Common myeloid progenitor, CD34-positive (primary cell): Measurements from ENCODE around the gene SNRPD3.

ENCODE experiments used
- CTCF ChIA-PET: fragments of 350-600 bp; sonication (Branson Sonifier 250); formaldehyde crosslinking; loops from one replicate; lab custom pipeline; 2021; ENCODE audit warnings: antibody characterized with exemption; lab: Charles Lee
- POLR2A ChIA-PET: fragments of 350-600 bp; sonication (Branson Sonifier 250); formaldehyde crosslinking; loops from one replicate; lab custom pipeline; 2021; ENCODE audit warnings: antibody characterized with exemption; lab: Charles Lee
- DNase-seq, 3 donors: peaks; one replicate each; pipeline versions ENCODE4 v3.0.0 to v3.0.0-alpha.2; 2013
- H3K27ac ChIP-seq, 2 experiments: 1 replicate in 1 of 2; 2 replicates in 1 of 2; pipeline ENCODE4 v1.7.0; 2013; ENCODE audit warnings: inconsistent platforms in 2 of 2, low read length in 2 of 2, mild to moderate bottlenecking in 2 of 2, low read depth in 1 of 2, moderate library complexity in 1 of 2; ENCODE audit not compliant: severe bottlenecking in 2 of 2, insufficient read depth in 1 of 2, poor library complexity in 1 of 2
- H3K27me3 ChIP-seq, 5 experiments: replicated peaks in 2 of 5; 1 replicate in 3 of 5; 2 replicates in 2 of 5; pipeline versions ENCODE4 v1.6.1 to v1.7.0; 2013; ENCODE audit warnings: low read length in 4 of 5, mild to moderate bottlenecking in 2 of 5, moderate library complexity in 2 of 5, inconsistent platforms in 1 of 5; ENCODE audit not compliant: insufficient read depth in 5 of 5, control insufficient read depth in 4 of 5
- H3K36me3 ChIP-seq, 4 experiments: 1 replicate in 2 of 4; 2 replicates in 2 of 4; pipeline versions ENCODE4 v1.6.1 to v1.7.0; 2013; ENCODE audit warnings: low read length in 3 of 4, control low read depth in 1 of 4, mild to moderate bottlenecking in 1 of 4; ENCODE audit not compliant: control insufficient read depth in 4 of 4, insufficient read depth in 4 of 4
- H3K4me1 ChIP-seq, 4 experiments: 1 replicate in 3 of 4; 2 replicates in 1 of 4; pipeline versions ENCODE4 v1.6.1 to v1.7.1; 2013; ENCODE audit warnings: low read length in 3 of 4, mild to moderate bottlenecking in 3 of 4, control low read depth in 1 of 4, inconsistent platforms in 1 of 4, moderate library complexity in 1 of 4; ENCODE audit not compliant: control insufficient read depth in 4 of 4, insufficient read depth in 4 of 4; ENCODE audit errors: control extremely low read depth in 1 of 4
- H3K4me3 ChIP-seq, 7 experiments: 1 replicate in 4 of 7; 2 replicates in 3 of 7; pipeline versions ENCODE4 v1.5.1 to v1.7.0; 2013; ENCODE audit warnings: mild to moderate bottlenecking in 7 of 7, low read length in 6 of 7, moderate library complexity in 6 of 7, inconsistent platforms in 2 of 7, low read depth in 2 of 7, control low read depth in 1 of 7; ENCODE audit not compliant: insufficient read depth in 4 of 7, control insufficient read depth in 1 of 7; ENCODE audit errors: extremely low read depth in 1 of 7
- H3K9me3 ChIP-seq, 5 experiments: 1 replicate in 4 of 5; 2 replicates in 1 of 5; pipeline versions ENCODE4 v1.6.1 to v1.7.1; 2013; ENCODE audit warnings: low read length in 4 of 5, mild to moderate bottlenecking in 2 of 5, inconsistent platforms in 1 of 5, low read depth in 1 of 5, moderate library complexity in 1 of 5; ENCODE audit not compliant: control insufficient read depth in 4 of 5, insufficient read depth in 2 of 5; ENCODE audit errors: control extremely low read depth in 1 of 5
- WGBS: methylation state at CpG from one replicate; pipeline ENCODE4 v1.1.5; 2013; ENCODE audit not compliant: insufficient coverage; 5-methylcytosine and 5-hydroxymethylcytosine counted together

The SNRPD3 gene

DNA sequence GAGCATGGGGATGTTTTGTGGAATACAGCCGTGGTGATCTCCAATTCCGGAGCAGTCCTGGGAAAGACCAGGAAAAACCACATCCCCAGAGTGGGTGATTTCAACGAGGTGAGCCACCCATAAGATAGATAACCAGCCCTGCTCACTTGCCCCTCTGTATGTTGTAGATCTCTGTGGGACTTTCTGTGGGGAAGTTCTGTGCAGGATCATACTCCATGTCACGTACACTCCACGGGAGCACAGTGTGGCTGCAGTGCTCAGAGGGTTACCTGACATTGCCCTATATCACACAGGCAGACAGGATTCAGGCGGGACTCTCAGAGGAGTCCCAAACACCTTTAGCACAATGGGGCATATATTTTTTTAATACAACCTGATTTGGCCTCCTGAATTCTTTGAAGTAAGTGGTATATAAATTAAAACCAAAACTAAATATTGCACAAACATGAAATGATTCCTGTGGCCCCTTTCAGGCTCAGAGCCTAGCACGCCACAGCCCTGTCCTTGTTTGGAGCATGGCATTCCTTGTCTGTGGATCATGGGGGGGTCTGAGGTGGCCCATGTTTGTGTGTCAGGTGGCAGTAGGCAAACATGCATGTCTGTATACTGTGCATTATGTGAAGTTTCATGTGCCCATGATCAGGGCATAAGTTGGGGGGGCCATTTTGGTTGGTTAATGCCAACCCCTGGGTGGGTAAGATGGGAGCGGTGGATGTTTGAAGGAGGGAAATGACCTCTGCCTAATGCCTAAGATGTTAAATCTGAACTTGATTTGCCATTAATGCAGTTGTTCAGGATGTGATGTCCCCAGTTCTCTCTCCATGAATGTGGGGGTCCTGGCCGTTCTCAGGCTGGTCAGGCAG is 42.2 kb upstream of the SNRPD3 start:
- DNase-seq = no peak
- ChIA-PET CTCF (interaction anchor here (0.9 to 3.1 kb wide), 7 partner anchors 10 to 191 kb away, joined by 3 to 18 read pairs (median 5); no protein-coding TSS in a partner anchor), POLR2A (no interaction called here)
- no peak overlapping the region for H3K4me3 ChIP-seq
- peaks cover 28 to 73% (median 53%) of the 10 kb centered on the region in 4 experiments for H3K4me1 ChIP-seq
- no peaks in the 10 kb centered on the region for H3K9me3 ChIP-seq
- no peak overlapping the region for H3K27ac ChIP-seq
- no peaks in the 10 kb centered on the region for H3K36me3 ChIP-seq
- WGBS = 98% methylated on average over 5 of the region's 9 CpGs
- H3K27me3 ChIP-seq = no peaks in the 10 kb centered on the region

DNA sequence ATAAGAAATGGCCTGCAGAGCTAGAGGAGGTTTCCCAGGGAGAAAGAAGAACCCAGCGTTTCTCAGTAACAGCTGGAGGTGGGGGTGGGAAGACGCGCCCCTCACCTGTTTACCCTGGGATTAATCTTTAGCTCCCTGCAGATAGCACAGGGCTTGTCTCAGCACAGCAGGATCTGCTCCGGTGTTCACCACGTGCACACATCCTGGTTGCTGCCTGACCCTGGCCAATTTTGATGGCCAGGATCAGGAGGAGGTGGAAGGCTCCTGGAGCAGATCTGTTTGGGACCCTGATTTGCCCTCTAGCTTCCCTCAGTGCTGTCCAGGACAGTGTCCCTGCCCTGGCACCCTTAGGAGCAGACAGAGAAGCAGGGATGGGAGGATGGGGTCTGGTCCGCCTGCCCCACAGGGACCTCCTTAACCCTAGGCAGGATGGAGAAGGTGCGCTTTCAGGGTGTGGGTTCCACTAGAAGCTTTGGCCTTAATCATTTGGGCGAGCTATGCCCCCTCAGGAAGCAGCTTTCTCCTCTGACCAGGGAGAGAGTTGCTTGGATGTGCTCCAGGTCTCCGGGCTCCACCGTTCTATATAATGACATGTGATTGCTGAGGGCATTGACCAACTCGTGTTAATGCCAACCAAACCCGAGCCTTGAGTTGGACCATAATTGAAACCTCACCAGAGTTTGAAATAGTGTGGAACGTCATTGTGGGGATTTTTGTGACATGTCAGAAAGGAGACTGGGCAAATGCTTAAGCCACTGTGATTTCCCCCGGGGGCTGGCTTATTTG is 41.4 kb upstream of the SNRPD3 start:
- peak in 1 of 3 donors; percentile 17 for DNase-seq
- no peak overlapping the region for H3K27ac ChIP-seq
- H3K4me1 ChIP-seq = peaks cover 32 to 76% (median 58%) of the 10 kb centered on the region in 4 experiments
- 65% methylated on average over 12 of the region's 14 CpGs for WGBS
- no peaks in the 10 kb centered on the region for H3K27me3 ChIP-seq
- POLR2A ChIA-PET = no interaction called here
- CTCF ChIA-PET = interaction anchor here (0.9 to 3.1 kb wide), 6 partner anchors 8 to 192 kb away, joined by 3 to 18 read pairs (median 4); no protein-coding TSS in a partner anchor
- H3K9me3 ChIP-seq = no peaks in the 10 kb centered on the region
- no peak overlapping the region for H3K4me3 ChIP-seq
- no peaks in the 10 kb centered on the region for H3K36me3 ChIP-seq

DNA sequence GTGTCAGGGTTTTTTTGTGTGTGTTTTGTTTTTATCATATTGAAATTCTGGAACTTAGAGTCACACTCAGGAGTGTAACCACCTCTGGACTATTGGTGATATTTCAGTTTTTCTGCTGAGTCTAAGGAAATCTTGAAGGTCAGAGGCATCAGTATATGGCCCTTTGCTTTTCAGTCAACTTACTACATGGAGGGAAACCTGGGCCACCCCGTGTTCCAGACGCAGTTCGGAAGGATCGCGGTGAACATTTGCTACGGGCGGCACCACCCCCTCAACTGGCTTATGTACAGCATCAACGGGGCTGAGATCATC is 40.8 kb upstream of the SNRPD3 start:
- WGBS = 92% methylated on average over 8 of the region's 8 CpGs
- no peak overlapping the region for H3K4me3 ChIP-seq
- no peaks in the 10 kb centered on the region for H3K36me3 ChIP-seq
- CTCF ChIA-PET = interaction anchor here (0.9 to 3.1 kb wide), 6 partner anchors 8 to 93 kb away, joined by 3 to 18 read pairs (median 4); no protein-coding TSS in a partner anchor
- peaks cover 30 to 76% (median 59%) of the 10 kb centered on the region in 4 experiments for H3K4me1 ChIP-seq
- H3K9me3 ChIP-seq = no peaks in the 10 kb centered on the region
- no peak overlapping the region for H3K27ac ChIP-seq
- no peaks in the 10 kb centered on the region for H3K27me3 ChIP-seq
- no peak for DNase-seq
- POLR2A ChIA-PET = no interaction called here

DNA sequence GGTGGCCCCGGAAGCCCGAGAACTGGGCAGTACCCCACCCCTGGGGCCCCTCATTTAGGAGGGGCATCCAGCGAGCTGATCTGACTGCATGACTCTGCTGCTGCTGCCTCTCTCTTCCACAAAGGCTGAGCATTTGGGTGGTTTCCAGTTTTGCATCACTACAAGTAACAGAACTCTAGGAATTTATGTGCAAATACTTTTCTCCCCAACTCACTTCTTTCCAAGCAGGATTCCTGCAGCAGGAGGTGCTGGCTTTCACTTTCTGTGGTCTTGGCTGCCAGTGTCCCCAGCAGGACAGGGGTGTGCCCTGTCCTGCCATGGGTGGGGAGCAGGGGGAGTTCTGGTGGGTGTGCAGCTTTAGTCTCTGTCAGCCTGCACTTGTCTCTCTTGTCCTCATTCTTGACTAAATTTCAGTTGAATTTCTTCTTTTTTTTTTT is 39.5 kb upstream of the SNRPD3 start:
- DNase-seq = peak in 2 of 3 donors; percentile 85 to 89
- H3K27me3 ChIP-seq = no peaks in the 10 kb centered on the region
- H3K27ac ChIP-seq = no peak overlapping the region
- no peaks in the 10 kb centered on the region for H3K9me3 ChIP-seq
- 5% methylated on average over 3 of the region's 3 CpGs for WGBS
- H3K4me1 ChIP-seq = peaks cover 22 to 67% (median 49%) of the 10 kb centered on the region in 4 experiments
- POLR2A ChIA-PET = interaction anchor here (1.0 kb wide), 1 partner anchor 22 kb away, joined by 3 read pairs; no protein-coding TSS in a partner anchor
- CTCF ChIA-PET = interaction anchor here (1.0 to 3.1 kb wide), 4 partner anchors 10 to 89 kb away, joined by 3 to 18 read pairs (median 5); partner anchors contain the start of gene ADORA2A
- no peak overlapping the region for H3K4me3 ChIP-seq
- H3K36me3 ChIP-seq = no peaks in the 10 kb centered on the region

DNA sequence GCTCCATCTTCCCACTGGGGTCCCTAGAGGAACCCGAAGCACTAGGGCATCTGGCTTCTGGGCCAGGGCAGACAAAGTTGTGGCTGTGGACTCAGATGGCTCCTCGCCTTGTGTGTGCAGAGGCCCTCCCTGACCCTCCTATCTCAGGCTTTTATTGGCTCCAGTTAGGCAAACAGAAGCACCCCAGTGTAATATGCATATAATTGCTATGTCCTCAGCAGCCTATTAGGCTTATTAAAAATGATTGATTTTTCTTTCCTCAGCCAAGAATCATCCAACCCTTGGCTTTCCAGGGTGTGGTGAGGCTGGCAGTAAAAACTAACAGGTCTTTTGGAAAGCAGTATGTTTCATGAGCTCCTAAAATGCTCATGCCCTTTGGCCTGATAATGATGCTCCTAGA is 38.4 kb upstream of the SNRPD3 start:
- Histone ChIP-seq H3K27ac (no peak overlapping the region), H3K36me3 (no peaks in the 10 kb centered on the region), H3K4me1 (peaks cover 15 to 67% (median 48%) of the 10 kb centered on the region in 4 experiments), H3K4me3 (no peak overlapping the region), H3K9me3 (no peaks in the 10 kb centered on the region), H3K27me3 (no peaks in the 10 kb centered on the region)
- WGBS = 100% methylated on average over 2 of the region's 2 CpGs
- POLR2A ChIA-PET = interaction anchor here (0.7 to 1.1 kb wide), 2 partner anchors 84 to 175 kb away, joined by 3 read pairs; no protein-coding TSS in a partner anchor
- no peak for DNase-seq
- CTCF ChIA-PET = interaction anchor here (0.7 to 1.9 kb wide), 8 partner anchors 10 to 192 kb away, joined by 3 to 6 read pairs (median 4); partner anchors contain the start of gene ADORA2A

DNA sequence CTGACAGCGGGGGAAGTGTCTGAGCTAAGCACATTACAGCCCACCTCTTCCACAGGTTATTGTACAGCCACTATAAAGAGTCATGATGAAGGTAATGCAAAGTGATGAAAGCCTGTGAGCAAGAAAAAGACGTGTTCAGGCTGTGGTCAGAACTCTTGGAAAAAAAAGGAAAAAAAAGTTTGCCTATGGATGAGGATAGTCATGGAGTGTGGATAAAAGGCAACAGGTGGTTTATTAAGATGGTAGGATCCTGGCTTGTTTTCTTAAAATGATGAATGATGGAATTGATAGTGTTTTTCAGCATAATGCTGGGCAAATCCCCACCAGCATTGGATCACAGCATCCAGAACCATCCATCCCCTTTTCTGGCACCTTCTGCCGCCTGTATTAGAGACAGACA is 37.6 kb upstream of the SNRPD3 start:
- no peak for DNase-seq
- CTCF ChIA-PET = interaction anchor here (0.7 to 1.7 kb wide), 9 partner anchors 12 to 192 kb away, joined by 3 to 7 read pairs (median 3); no protein-coding TSS in a partner anchor
- POLR2A ChIA-PET = interaction anchor here (0.7 to 1.1 kb wide), 2 partner anchors 85 to 176 kb away, joined by 3 read pairs; no protein-coding TSS in a partner anchor
- H3K27ac ChIP-seq = no peak overlapping the region
- H3K4me1 ChIP-seq = peaks cover 9 to 61% (median 44%) of the 10 kb centered on the region in 4 experiments
- H3K36me3 ChIP-seq = no peaks in the 10 kb centered on the region
- no peaks in the 10 kb centered on the region for H3K9me3 ChIP-seq
- 90% methylated on average over 2 of the region's 3 CpGs for WGBS
- no peaks in the 10 kb centered on the region for H3K27me3 ChIP-seq
- H3K4me3 ChIP-seq = no peak overlapping the region
